K562 (cell line): ENCODE measurements around the gene MIEF1. TPM values are rescaled to one million over a fixed set of nuclear protein-coding genes. Genes with fewer than 3 reads are reported as not detected.

Experiments
- BDP1 ChIP-seq: IDR thresholded peaks from 3 replicates; pipeline ENCODE4 v1.6.1; 2011; ENCODE audit not compliant: insufficient read length, insufficient read depth
- EZH2 ChIP-seq: IDR thresholded peaks from 2 replicates; pipeline ENCODE4 v1.6.1; 2012; ENCODE audit warnings: low read depth, mild to moderate bottlenecking, inconsistent platforms, low read length, borderline replicate concordance
- HOXB6 ChIP-seq: fragments of 250-450 bp; sonication (Bioruptor Pico); IDR thresholded peaks from 2 replicates; pipeline ENCODE4 v1.5.1; 2022; ENCODE audit warnings: mild to moderate bottlenecking, borderline replicate concordance
- KLF13 ChIP-seq: fragments of 450-650 bp; IDR thresholded peaks from 2 replicates; pipeline ENCODE4 v1.6.1; 2016; ENCODE audit warnings: missing genetic modification characterization, low read depth, mild to moderate bottlenecking, missing compliant biosample characterization, moderate library complexity, borderline replicate concordance
- MCM5 ChIP-seq: fragments of 450-650 bp; IDR thresholded peaks from 2 replicates; pipeline ENCODE4 v1.6.1; 2016; ENCODE audit warnings: low read depth
- PCBP1 ChIP-seq: fragments of 200-400 bp; formaldehyde crosslinking; IDR thresholded peaks from 2 replicates; pipeline ENCODE4 v1.6.1; 2018; ENCODE audit warnings: mild to moderate bottlenecking, low read depth, low read length; ENCODE audit not compliant: poor library complexity, severe bottlenecking
- ZBTB8A ChIP-seq: fragments of 450-650 bp; IDR thresholded peaks from 2 replicates; pipeline ENCODE4 v1.6.1; 2018; ENCODE audit warnings: mild to moderate bottlenecking, moderate library complexity; ENCODE audit not compliant: partially characterized antibody
- ZNF592 ChIP-seq: fragments of 450-650 bp; IDR thresholded peaks from 2 replicates; pipeline ENCODE4 v1.6.1; 2017; ENCODE audit warnings: antibody characterized with exemption, mild to moderate bottlenecking
- polyA plus RNA-seq, 8 experiments: library from polyadenylated mRNA; depleted of rRNA in 4 of 8; stranded (reverse) in 5 of 8; unstranded in 3 of 8; fragments of >200 nt; fragmentation: Nextera tagmentation in 2 of 8; fragmentation: Illumina TruSeq in 1 of 8; extraction: Ambion mirVana in 2 of 8; extraction: Trizol in 1 of 8; gene quantifications; 2 replicates each; pipeline versions ENCODE4 v1.2.1 to v1.2.3, GENCODE V29; 2011 to 2014; ENCODE audit warnings: inconsistent platforms in 1 of 8, missing spikeins in 1 of 8
- total RNA-seq, 7 experiments: library from RNA; depleted of rRNA in 6 of 7; stranded (reverse); fragments of >200 nt in 6 of 7; fragmentation: Illumina TruSeq in 2 of 7; extraction: Trizol in 2 of 7; gene quantifications; 2 replicates each; pipeline versions ENCODE4 v1.2.1 to v1.2.3, GENCODE V29; 2011 to 2021; ENCODE audit warnings: low replicate concordance in 1 of 7
- TF ChIP-seq, protein P1 (sequence below), 2 experiments: IDR thresholded peaks; 2 replicates each; pipeline ENCODE4 v1.6.1; 2012; ENCODE audit warnings: improper control_type of control experiment in 2 of 2, low read depth in 2 of 2, low read length in 2 of 2, borderline replicate concordance in 1 of 2

The MIEF1 gene
- total and polyA plus RNA-seq, 9 of the 15 experiments (the other 6 are each of a cell fraction or from before 2014, with no cell fraction given), result 10.9 to 51.8 (median 25.5) TPM

- TF ChIP-seq ZNF592 (no peak), MCM5 (no peak), PCBP1 (peak; percentile 99), ZBTB8A (no peak), EZH2 (no peak), BDP1 (no peak), HOXB6 (CRISPR knock-in tag) (no peak; the same call in 1 of the 2 replicates), KLF13 (tag) (peak; percentile 32)
- TF ChIP-seq, protein P1, sequence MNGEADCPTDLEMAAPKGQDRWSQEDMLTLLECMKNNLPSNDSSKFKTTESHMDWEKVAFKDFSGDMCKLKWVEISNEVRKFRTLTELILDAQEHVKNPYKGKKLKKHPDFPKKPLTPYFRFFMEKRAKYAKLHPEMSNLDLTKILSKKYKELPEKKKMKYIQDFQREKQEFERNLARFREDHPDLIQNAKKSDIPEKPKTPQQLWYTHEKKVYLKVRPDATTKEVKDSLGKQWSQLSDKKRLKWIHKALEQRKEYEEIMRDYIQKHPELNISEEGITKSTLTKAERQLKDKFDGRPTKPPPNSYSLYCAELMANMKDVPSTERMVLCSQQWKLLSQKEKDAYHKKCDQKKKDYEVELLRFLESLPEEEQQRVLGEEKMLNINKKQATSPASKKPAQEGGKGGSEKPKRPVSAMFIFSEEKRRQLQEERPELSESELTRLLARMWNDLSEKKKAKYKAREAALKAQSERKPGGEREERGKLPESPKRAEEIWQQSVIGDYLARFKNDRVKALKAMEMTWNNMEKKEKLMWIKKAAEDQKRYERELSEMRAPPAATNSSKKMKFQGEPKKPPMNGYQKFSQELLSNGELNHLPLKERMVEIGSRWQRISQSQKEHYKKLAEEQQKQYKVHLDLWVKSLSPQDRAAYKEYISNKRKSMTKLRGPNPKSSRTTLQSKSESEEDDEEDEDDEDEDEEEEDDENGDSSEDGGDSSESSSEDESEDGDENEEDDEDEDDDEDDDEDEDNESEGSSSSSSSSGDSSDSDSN (IDR thresholded peaks at IDR 0.05; ENCODE audit: borderline replicate concordance in 1 of 2, low read depth in 2 of 2, low read length in 2 of 2), result no peak
Observed at GRCh38 chr22:39520226-39521105, 18.4 kb downstream of the MIEF1 start, which contains the start of gene ATF4 (continued).
